Mononuclear cell (primary cell): Measurements from ENCODE around the gene CACNA1D. TPM values are rescaled to one million over a fixed set of nuclear protein-coding genes. Genes with fewer than 3 reads are reported as not detected.

Source experiments
- H3K27me3 ChIP-seq: 2 replicates; pipeline ENCODE4 v1.6.0; 2011; ENCODE audit warnings: low read length, control low read depth; ENCODE audit not compliant: insufficient read depth
- H3K4me1 ChIP-seq: 2 replicates; pipeline ENCODE4 v1.5.1; 2011; ENCODE audit warnings: mild to moderate bottlenecking, low read length, control low read depth; ENCODE audit not compliant: insufficient read depth
- H3K4me3 ChIP-seq: 2 replicates; pipeline ENCODE4 v1.5.1; 2011; ENCODE audit warnings: mild to moderate bottlenecking, low read length, moderate library complexity
- H3K9me3 ChIP-seq: 2 replicates; pipeline ENCODE4 v1.5.1; 2011; ENCODE audit warnings: low read depth, mild to moderate bottlenecking, control low read depth, low read length
- total RNA-seq: library from RNA; depleted of rRNA; stranded (reverse); fragments of >200 nt; gene quantifications from one replicate; pipeline ENCODE4 v1.2.3, GENCODE V29; 2012

The CACNA1D gene
- total RNA-seq, 1 donor, result 0.84 TPM

GRCh38 chr3:53503195-53503594 lies 8.8 kb downstream of the CACNA1D start:
- H3K4me1 ChIP-seq, result no peaks in the 10 kb centered on the region
- H3K4me3 ChIP-seq, result no peak overlapping the region
- H3K27me3 ChIP-seq, result peaks cover 12% of the 10 kb centered on the region

GRCh38 chr3:53506110-53506762 lies 11.8 kb downstream of the CACNA1D start:
- H3K4me3 ChIP-seq, result no peak overlapping the region
- no peaks in the 10 kb centered on the region for H3K4me1 ChIP-seq
- H3K9me3 ChIP-seq, result no peaks in the 10 kb centered on the region
- peaks cover 8% of the 10 kb centered on the region for H3K27me3 ChIP-seq

More at GRCh38 chr3:53503195-53503594, 8.8 kb downstream of the CACNA1D start:
- no peaks in the 10 kb centered on the region for H3K9me3 ChIP-seq

- Histone ChIP-seq H3K4me3 (no peak overlapping the region), H3K27me3 (peaks cover 8% of the 10 kb centered on the region), H3K9me3 (no peaks in the 10 kb centered on the region), H3K4me1 (no peaks in the 10 kb centered on the region)
Measured at GRCh38 chr3:53506763-53507145, 12.3 kb downstream of the CACNA1D start.

GRCh38 chr3:53509494-53509893 lies 15.1 kb downstream of the CACNA1D start:
- Histone ChIP-seq H3K27me3 (peaks cover 5% of the 10 kb centered on the region), H3K9me3 (no peaks in the 10 kb centered on the region), H3K4me3 (no peak overlapping the region), H3K4me1 (no peaks in the 10 kb centered on the region)

GRCh38 chr3:53510508-53510907 lies 16.1 kb downstream of the CACNA1D start:
- Histone ChIP-seq H3K4me1 (no peaks in the 10 kb centered on the region), H3K9me3 (no peaks in the 10 kb centered on the region), H3K27me3 (peaks cover 5% of the 10 kb centered on the region), H3K4me3 (no peak overlapping the region)

- H3K4me3 ChIP-seq, result no peak overlapping the region
- peaks cover 5% of the 10 kb centered on the region for H3K27me3 ChIP-seq
- no peaks in the 10 kb centered on the region for H3K4me1 ChIP-seq
- H3K9me3 ChIP-seq, result no peaks in the 10 kb centered on the region
Measured at GRCh38 chr3:53511246-53511645, 16.8 kb downstream of the CACNA1D start.

GRCh38 chr3:53513556-53514190 lies 19.3 kb downstream of the CACNA1D start:
- Histone ChIP-seq H3K9me3 (no peaks in the 10 kb centered on the region), H3K27me3 (peaks cover 5% of the 10 kb centered on the region), H3K4me1 (peaks cover 11% of the 10 kb centered on the region), H3K4me3 (no peak overlapping the region)

GRCh38 chr3:53516339-53516738 lies 21.9 kb downstream of the CACNA1D start:
- Histone ChIP-seq H3K9me3 (no peaks in the 10 kb centered on the region), H3K4me1 (peaks cover 22% of the 10 kb centered on the region), H3K27me3 (no peaks in the 10 kb centered on the region), H3K4me3 (no peak overlapping the region)

- Histone ChIP-seq H3K9me3 (no peaks in the 10 kb centered on the region), H3K4me3 (no peak overlapping the region), H3K4me1 (peaks cover 22% of the 10 kb centered on the region), H3K27me3 (no peaks in the 10 kb centered on the region)
Measured at GRCh38 chr3:53518495-53518981, 24.1 kb downstream of the CACNA1D start.

GRCh38 chr3:53519065-53519709 lies 24.8 kb downstream of the CACNA1D start:
- Histone ChIP-seq H3K9me3 (no peaks in the 10 kb centered on the region), H3K27me3 (peaks cover 3% of the 10 kb centered on the region), H3K4me1 (peaks cover 22% of the 10 kb centered on the region), H3K4me3 (no peak overlapping the region)

GRCh38 chr3:53523346-53523745 lies 28.9 kb downstream of the CACNA1D start:
- H3K9me3 ChIP-seq, result no peaks in the 10 kb centered on the region
- peaks cover 3% of the 10 kb centered on the region for H3K27me3 ChIP-seq
- H3K4me3 ChIP-seq, result no peak overlapping the region
- peaks cover 15% of the 10 kb centered on the region for H3K4me1 ChIP-seq

GRCh38 chr3:53524566-53524965 lies 30.2 kb downstream of the CACNA1D start:
- Histone ChIP-seq H3K4me1 (peaks cover 2% of the 10 kb centered on the region), H3K4me3 (no peak overlapping the region), H3K27me3 (peaks cover 3% of the 10 kb centered on the region), H3K9me3 (no peaks in the 10 kb centered on the region)

GRCh38 chr3:53525765-53526703 lies 31.6 kb downstream of the CACNA1D start:
- no peak overlapping the region for H3K4me3 ChIP-seq
- H3K4me1 ChIP-seq, result no peaks in the 10 kb centered on the region
- H3K27me3 ChIP-seq, result peaks cover 3% of the 10 kb centered on the region
- no peaks in the 10 kb centered on the region for H3K9me3 ChIP-seq

GRCh38 chr3:53526704-53527055 lies 32.3 kb downstream of the CACNA1D start:
- Histone ChIP-seq H3K9me3 (no peaks in the 10 kb centered on the region), H3K4me3 (no peak overlapping the region), H3K27me3 (peaks cover 3% of the 10 kb centered on the region), H3K4me1 (no peaks in the 10 kb centered on the region)

GRCh38 chr3:53530205-53530604 lies 35.8 kb downstream of the CACNA1D start:
- no peaks in the 10 kb centered on the region for H3K4me1 ChIP-seq
- no peaks in the 10 kb centered on the region for H3K27me3 ChIP-seq
- H3K4me3 ChIP-seq, result no peak overlapping the region
- no peaks in the 10 kb centered on the region for H3K9me3 ChIP-seq
